GM23248 (cell line): ENCODE results near the gene ATG7. TPM values are rescaled to one million over a fixed set of nuclear protein-coding genes. Genes with fewer than 3 reads are reported as not detected.

Experiments
- DNase-seq: peaks from one replicate; pipeline ENCODE4 v3.0.0-alpha.2; 2015
- H2AFZ ChIP-seq: fragments of 200-600 bp; sonication (generic); 2 replicates; pipeline ENCODE4 v1.6.1; 2016; ENCODE audit warnings: antibody characterized with exemption
- H3F3A ChIP-seq: fragments of 200-600 bp; sonication (generic); 2 replicates; pipeline ENCODE4 v1.6.1; 2016; ENCODE audit warnings: mild to moderate bottlenecking, antibody characterized with exemption, mixed run types; ENCODE audit not compliant: insufficient read depth
- H3K27ac ChIP-seq: fragments of 200-600 bp; sonication (generic); 2 replicates; pipeline ENCODE4 v1.5.1; 2016; ENCODE audit warnings: mild to moderate bottlenecking
- H3K27me3 ChIP-seq: fragments of 200-600 bp; sonication (generic); replicated peaks from 2 replicates; pipeline ENCODE4 v1.6.1; 2016; ENCODE audit warnings: mild to moderate bottlenecking; ENCODE audit not compliant: insufficient read depth
- H3K36me3 ChIP-seq: fragments of 200-600 bp; sonication (generic); 2 replicates; pipeline ENCODE4 v1.6.1; 2016; ENCODE audit warnings: low read depth, mild to moderate bottlenecking
- H3K4me1 ChIP-seq: fragments of 200-600 bp; sonication (generic); 2 replicates; pipeline ENCODE4 v1.6.1; 2016; ENCODE audit warnings: mild to moderate bottlenecking; ENCODE audit not compliant: insufficient read depth
- H3K4me2 ChIP-seq: fragments of 200-600 bp; sonication (generic); one replicate; pipeline ENCODE4 v1.6.1; 2016; ENCODE audit warnings: mild to moderate bottlenecking; ENCODE audit not compliant: unreplicated experiment
- H3K4me3 ChIP-seq: fragments of 200-600 bp; sonication (generic); 2 replicates; pipeline ENCODE4 v1.5.1; 2016; ENCODE audit warnings: mild to moderate bottlenecking
- H3K79me2 ChIP-seq: fragments of 200-600 bp; sonication (generic); 2 replicates; pipeline ENCODE4 v1.6.1; 2016; ENCODE audit warnings: mild to moderate bottlenecking; ENCODE audit not compliant: insufficient read depth
- H3K9ac ChIP-seq: fragments of 200-600 bp; sonication (generic); 2 replicates; pipeline ENCODE4 v1.6.1; 2016; ENCODE audit warnings: mild to moderate bottlenecking
- H3K9me2 ChIP-seq: fragments of 200-600 bp; sonication (generic); 2 replicates; pipeline ENCODE4 v1.6.1; 2016; ENCODE audit warnings: mixed run types, mild to moderate bottlenecking, moderate library complexity; ENCODE audit not compliant: insufficient read depth
- H3K9me3 ChIP-seq: fragments of 200-600 bp; sonication (generic); one replicate; pipeline ENCODE4 v1.6.1; 2017; ENCODE audit warnings: low read depth
- H4K20me1 ChIP-seq: fragments of 200-600 bp; sonication (generic); 2 replicates; pipeline ENCODE4 v1.6.0; 2016; ENCODE audit not compliant: insufficient read depth
- EZH2 ChIP-seq: fragments of 200-600 bp; sonication (generic); IDR thresholded peaks from 2 replicates; pipeline ENCODE4 v1.6.1; 2018; ENCODE audit warnings: antibody characterized with exemption, mild to moderate bottlenecking; ENCODE audit not compliant: insufficient read depth, poor library complexity, severe bottlenecking
- EZH2phosphoT487 ChIP-seq: fragments of 200-600 bp; sonication (generic); IDR thresholded peaks from 2 replicates; pipeline ENCODE4 v1.6.1; 2018; ENCODE audit warnings: antibody characterized with exemption, moderate library complexity, mild to moderate bottlenecking, low read depth; ENCODE audit not compliant: insufficient read depth
- WGBS, 2 experiments: methylation state at CpG; one replicate each; pipeline ENCODE4 v1.1.6; 2015 to 2017; ENCODE audit warnings: low lambda C conversion rate in 2 of 2, low coverage in 1 of 2; ENCODE audit errors: missing lambda C conversion rate in 2 of 2; 5-methylcytosine and 5-hydroxymethylcytosine counted together
- in situ Hi-C: fragments of 300-500 bp; cut with MboI; formaldehyde crosslinking; loops from 2 replicates; pipeline ENCODE4 v1.15.0; 2020
- polyA plus RNA-seq: library from polyadenylated mRNA; unstranded; fragments of >200 nt; fragmentation: Nextera tagmentation; extraction: Ambion mirVana; gene quantifications from 2 replicates; pipeline ENCODE4 v1.2.1, GENCODE V29; 2016
- total RNA-seq: library from RNA; depleted of rRNA; stranded (reverse); fragments of >200 nt; shearing (Covaris generic); gene quantifications from 2 replicates; pipeline ENCODE4 v1.2.3, GENCODE V29; 2014

The ATG7 gene
- total and polyA plus RNA-seq, 2 experiments from 2014 or later: 40.5 to 67.5 TPM

DNA sequence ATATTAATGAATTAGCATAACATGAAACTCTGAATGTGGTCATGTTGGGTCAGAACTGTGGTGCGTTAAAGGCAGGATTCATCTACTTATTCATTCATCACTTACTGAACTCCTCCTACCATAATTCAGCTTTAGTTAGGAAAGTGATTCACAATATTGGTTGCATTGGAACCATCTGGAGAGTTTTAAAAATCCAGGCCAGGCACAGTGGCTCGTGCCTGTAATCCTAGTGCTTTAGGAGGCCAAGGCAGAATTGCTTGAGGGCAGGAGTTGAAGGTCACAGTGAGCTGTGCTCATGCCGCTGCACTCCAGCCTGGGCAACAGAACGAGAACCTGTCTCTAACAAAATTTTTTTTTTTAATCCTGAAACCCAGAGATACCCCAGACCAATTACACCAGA is 44.2 kb upstream of the ATG7 start:
- peak overlapping the region; percentile 26; the same call in 1 of the 2 replicates for H3K27ac ChIP-seq

DNA sequence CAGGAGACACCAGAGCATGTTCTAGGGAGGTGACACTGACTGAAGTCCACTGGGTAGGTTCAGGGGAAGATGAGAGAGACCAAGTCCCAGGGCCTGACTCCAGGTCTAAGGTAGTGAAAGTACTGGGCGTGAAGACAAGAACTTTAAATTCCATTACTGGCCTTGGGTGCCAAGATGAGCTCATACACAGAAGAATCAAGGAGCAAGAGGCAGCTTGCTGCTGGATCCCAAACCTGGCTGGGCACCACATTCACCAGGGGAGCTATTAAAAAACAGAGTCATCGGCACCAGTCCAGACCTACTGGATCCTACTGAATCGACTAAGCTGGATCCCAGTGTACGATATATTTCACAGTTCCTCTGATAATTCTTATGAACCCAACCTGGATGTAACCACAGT is 42.1 kb upstream of the ATG7 start:
- H3K27me3 ChIP-seq: no peaks in the 10 kb centered on the region
- peaks cover 23% of the 10 kb centered on the region for H3K4me1 ChIP-seq
- peak; percentile 38 for DNase-seq
- H3K4me3 ChIP-seq: no peak overlapping the region
- H3K9ac ChIP-seq: no peak overlapping the region
- H4K20me1 ChIP-seq: no peaks in the 10 kb centered on the region
- no peak overlapping the region for H3K27ac ChIP-seq
- peaks cover 68% of the 10 kb centered on the region for H3K79me2 ChIP-seq
- in situ Hi-C loops: no loop called here
- H3F3A ChIP-seq: peaks cover 24% of the 10 kb centered on the region
- 82 to 87% methylated on average over 4 of the region's 4 CpGs for WGBS, 2 experiments
- no peaks in the 10 kb centered on the region for H3K9me3 ChIP-seq
- no peak overlapping the region for H2AFZ ChIP-seq
- no peaks in the 10 kb centered on the region for H3K36me3 ChIP-seq
- TF ChIP-seq EZH2phosphoT487 (no peak), EZH2 (no peak)
- H3K9me2 ChIP-seq: no peaks in the 10 kb centered on the region
- H3K4me2 ChIP-seq: no peak overlapping the region

More for the DNA sequence above, 44.2 kb upstream of the ATG7 start:
- Histone ChIP-seq H3K9me2 (no peaks in the 10 kb centered on the region), H4K20me1 (no peaks in the 10 kb centered on the region), H3K4me2 (no peak overlapping the region), H3K4me1 (peaks cover 35% of the 10 kb centered on the region), H3K4me3 (no peak overlapping the region), H3K36me3 (no peaks in the 10 kb centered on the region), H3F3A (peaks cover 35% of the 10 kb centered on the region), H3K9ac (no peak overlapping the region), H3K9me3 (no peaks in the 10 kb centered on the region), H3K27me3 (no peaks in the 10 kb centered on the region), H3K79me2 (peaks cover 69% of the 10 kb centered on the region), H2AFZ (no peak overlapping the region)
- in situ Hi-C loops: no loop called here
- 37% methylated on average over 4 of the region's 4 CpGs for WGBS, 2 experiments
- peak; percentile 57 for DNase-seq
- no peak for TF ChIP-seq EZH2
- TF ChIP-seq EZH2phosphoT487: no peak

DNA sequence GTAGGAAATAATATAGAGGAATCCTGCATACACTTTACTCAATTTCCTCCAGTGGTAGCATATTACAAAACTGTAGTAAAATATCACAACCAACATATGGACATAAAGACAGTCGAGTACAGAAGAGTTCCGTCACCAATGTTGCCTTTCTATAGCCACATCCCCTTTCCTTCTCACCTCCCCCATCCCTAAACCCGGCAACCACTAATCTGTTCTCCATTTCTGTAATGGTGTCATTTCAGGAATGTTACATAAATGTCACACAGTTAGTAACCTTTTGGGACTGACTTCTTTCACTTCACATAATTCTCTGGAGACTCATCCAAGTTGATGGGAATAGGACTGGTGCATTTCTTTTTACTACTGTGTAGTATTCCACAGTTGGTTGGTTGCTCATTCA is 41.4 kb upstream of the ATG7 start:
- in situ Hi-C loops: no loop called here
- 96% methylated on average over 3 of the region's 3 CpGs for WGBS, 2 experiments
- Histone ChIP-seq H3K9me2 (no peaks in the 10 kb centered on the region), H3K4me3 (no peak overlapping the region), H3K36me3 (no peaks in the 10 kb centered on the region), H3K4me2 (no peak overlapping the region), H3K9ac (no peak overlapping the region), H3K9me3 (no peaks in the 10 kb centered on the region), H4K20me1 (no peaks in the 10 kb centered on the region), H2AFZ (no peak overlapping the region), H3K27me3 (no peaks in the 10 kb centered on the region), H3K27ac (no peak overlapping the region), H3K4me1 (peaks cover 17% of the 10 kb centered on the region), H3F3A (peaks cover 17% of the 10 kb centered on the region), H3K79me2 (peaks cover 73% of the 10 kb centered on the region)
- TF ChIP-seq EZH2phosphoT487: no peak
- no peak for TF ChIP-seq EZH2
- DNase-seq: no peak

DNA sequence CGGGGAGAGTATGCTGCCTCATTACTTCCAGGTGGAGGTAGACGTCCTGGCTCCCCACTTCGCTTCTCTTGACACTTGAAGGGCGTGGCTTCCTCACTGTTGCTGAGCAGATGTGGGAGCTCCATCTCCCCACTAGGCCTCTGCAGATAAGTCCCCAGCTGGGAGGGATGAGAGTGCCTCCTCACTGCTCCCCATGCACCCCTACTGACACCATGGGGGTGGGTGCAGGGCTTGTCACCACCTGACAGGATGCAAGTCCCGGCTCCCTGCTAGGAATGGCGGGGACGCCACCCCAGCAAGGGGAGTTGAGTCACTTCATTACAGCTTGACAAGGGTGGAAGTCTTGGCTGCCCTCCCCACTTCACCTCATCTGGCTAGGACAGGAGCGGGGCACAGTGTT is 36.8 kb upstream of the ATG7 start:
- no peak overlapping the region for H3K9ac ChIP-seq
- H3K4me2 ChIP-seq: no peak overlapping the region
- no peaks in the 10 kb centered on the region for H4K20me1 ChIP-seq
- H3K79me2 ChIP-seq: peaks cover 59% of the 10 kb centered on the region
- H3F3A ChIP-seq: peaks cover 32% of the 10 kb centered on the region
- H3K9me2 ChIP-seq: no peaks in the 10 kb centered on the region
- no peak for TF ChIP-seq EZH2
- TF ChIP-seq EZH2phosphoT487: no peak
- DNase-seq: no peak
- H2AFZ ChIP-seq: no peak overlapping the region
- H3K4me3 ChIP-seq: no peak overlapping the region
- 86 to 92% methylated on average over 8 of the region's 8 CpGs for WGBS, 2 experiments
- H3K27ac ChIP-seq: no peak overlapping the region
- in situ Hi-C loops: no loop called here
- no peaks in the 10 kb centered on the region for H3K36me3 ChIP-seq
- no peaks in the 10 kb centered on the region for H3K9me3 ChIP-seq
- H3K4me1 ChIP-seq: peaks cover 31% of the 10 kb centered on the region
- no peaks in the 10 kb centered on the region for H3K27me3 ChIP-seq
